Uterus (tissue), 2 donors: Measurements from ENCODE around the gene MAGEA11.
"Not testable (repeated sequence)": the region's sequence is repeated elsewhere in the genome, so short reads cannot be mapped to it uniquely, and the experiment has no call there.

Experiments used
- POLR2A ChIP-seq, 2 donors: fragments of 450-650 bp; IDR thresholded peaks; one replicate each; pipeline ENCODE4 v1.6.1; 2016; ENCODE audit warnings: antibody characterized with exemption in 2 of 2, mild to moderate bottlenecking in 1 of 2, moderate library complexity in 1 of 2
- TF ChIP-seq, protein P1 (sequence below), 4 experiments: fragments of 200-600 bp in 2 of 4; fragments of 450-650 bp in 2 of 4; sonication (generic) in 2 of 4; IDR thresholded peaks; one replicate each; pipeline ENCODE4 v1.5.1; 2016 to 2019; ENCODE audit warnings: antibody characterized with exemption in 4 of 4, mild to moderate bottlenecking in 2 of 4, moderate library complexity in 1 of 4

DNA sequence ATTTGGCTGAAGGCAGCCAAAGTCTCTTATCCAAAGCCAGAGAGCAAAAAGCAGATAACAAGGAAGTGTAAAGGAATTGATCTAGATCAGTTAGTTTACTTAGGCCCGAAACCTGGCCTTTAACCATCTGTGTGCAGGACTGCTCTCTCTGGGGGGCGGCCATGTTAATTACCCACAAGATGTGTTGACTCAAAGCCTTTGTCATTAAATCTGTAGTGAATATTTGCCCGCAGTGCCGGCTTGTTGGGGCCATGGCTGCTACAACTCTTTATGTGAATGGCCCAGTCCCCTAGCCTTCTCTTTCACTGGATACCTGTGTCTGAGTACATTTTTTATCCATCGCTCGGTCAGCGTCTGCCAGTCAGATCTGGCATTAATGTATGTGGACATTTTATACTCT lies 15.4 kb downstream of the MAGEA11 start:
- TF ChIP-seq, protein P1, sequence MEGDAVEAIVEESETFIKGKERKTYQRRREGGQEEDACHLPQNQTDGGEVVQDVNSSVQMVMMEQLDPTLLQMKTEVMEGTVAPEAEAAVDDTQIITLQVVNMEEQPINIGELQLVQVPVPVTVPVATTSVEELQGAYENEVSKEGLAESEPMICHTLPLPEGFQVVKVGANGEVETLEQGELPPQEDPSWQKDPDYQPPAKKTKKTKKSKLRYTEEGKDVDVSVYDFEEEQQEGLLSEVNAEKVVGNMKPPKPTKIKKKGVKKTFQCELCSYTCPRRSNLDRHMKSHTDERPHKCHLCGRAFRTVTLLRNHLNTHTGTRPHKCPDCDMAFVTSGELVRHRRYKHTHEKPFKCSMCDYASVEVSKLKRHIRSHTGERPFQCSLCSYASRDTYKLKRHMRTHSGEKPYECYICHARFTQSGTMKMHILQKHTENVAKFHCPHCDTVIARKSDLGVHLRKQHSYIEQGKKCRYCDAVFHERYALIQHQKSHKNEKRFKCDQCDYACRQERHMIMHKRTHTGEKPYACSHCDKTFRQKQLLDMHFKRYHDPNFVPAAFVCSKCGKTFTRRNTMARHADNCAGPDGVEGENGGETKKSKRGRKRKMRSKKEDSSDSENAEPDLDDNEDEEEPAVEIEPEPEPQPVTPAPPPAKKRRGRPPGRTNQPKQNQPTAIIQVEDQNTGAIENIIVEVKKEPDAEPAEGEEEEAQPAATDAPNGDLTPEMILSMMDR (IDR thresholded peaks at IDR 0.05), result not testable (repeated sequence)
- TF ChIP-seq POLR2A (IDR thresholded peaks at IDR 0.05), result not testable (repeated sequence)
